ENCODE results near the gene NDUFS7. TPM values are rescaled to one million over a fixed set of nuclear protein-coding genes. Genes with fewer than 3 reads are reported as not detected.

The NDUFS7 gene
- total RNA-seq, 1 experiment from 2014 or later = 60.3 TPM

- peaks cover 32% of the 10 kb centered on the region for H3K36me3 Mint-ChIP-seq (ENCODE audit: insufficient read depth, unreplicated experiment)
- no TSS peak for BruUV-seq (replicated peaks)
- no peak for DNase-seq
- CTCF ChIA-PET = no interaction called here
- H3K4me1 Mint-ChIP-seq (ENCODE audit: low read depth, unreplicated experiment) = no peaks in the 10 kb centered on the region
- intact Hi-C loops (cut with micrococcal nuclease; ENCODE audit: unreplicated experiment) = no loop called here
- TF ChIP-seq CTCF (IDR thresholded peaks at IDR 0.05; ENCODE audit: unreplicated experiment) = no peak
- H3K27ac Mint-ChIP-seq (ENCODE audit: unreplicated experiment) = no peak overlapping the region
- no peaks in the 10 kb centered on the region for H3K9me3 Mint-ChIP-seq (ENCODE audit: low read depth, unreplicated experiment)
- no peaks in the 10 kb centered on the region for H3K27me3 Mint-ChIP-seq (ENCODE audit: unreplicated experiment)
- no peak overlapping the region for H3K4me3 Mint-ChIP-seq (ENCODE audit: low read depth, unreplicated experiment)
Measured at GRCh38 chr19:1366899-1367870, 16.5 kb upstream of the NDUFS7 start.

GRCh38 chr19:1369214-1369805 lies 14.4 kb upstream of the NDUFS7 start:
- peaks cover 33% of the 10 kb centered on the region for H3K36me3 Mint-ChIP-seq (ENCODE audit: insufficient read depth, unreplicated experiment)
- no peaks in the 10 kb centered on the region for H3K27me3 Mint-ChIP-seq (ENCODE audit: unreplicated experiment)
- DNase-seq = no peak
- TF ChIP-seq CTCF (IDR thresholded peaks at IDR 0.05; ENCODE audit: unreplicated experiment) = no peak
- intact Hi-C loops (cut with micrococcal nuclease; ENCODE audit: unreplicated experiment) = no loop called here
- no peak overlapping the region for H3K4me3 Mint-ChIP-seq (ENCODE audit: low read depth, unreplicated experiment)
- H3K27ac Mint-ChIP-seq (ENCODE audit: unreplicated experiment) = no peak overlapping the region
- BruUV-seq (replicated peaks) = no TSS peak
- no peaks in the 10 kb centered on the region for H3K4me1 Mint-ChIP-seq (ENCODE audit: low read depth, unreplicated experiment)
- no peaks in the 10 kb centered on the region for H3K9me3 Mint-ChIP-seq (ENCODE audit: low read depth, unreplicated experiment)
- CTCF ChIA-PET = interaction anchor here (0.6 kb wide), 1 partner anchor 57 kb away, joined by 3 read pairs; no protein-coding TSS in a partner anchor

DNA sequence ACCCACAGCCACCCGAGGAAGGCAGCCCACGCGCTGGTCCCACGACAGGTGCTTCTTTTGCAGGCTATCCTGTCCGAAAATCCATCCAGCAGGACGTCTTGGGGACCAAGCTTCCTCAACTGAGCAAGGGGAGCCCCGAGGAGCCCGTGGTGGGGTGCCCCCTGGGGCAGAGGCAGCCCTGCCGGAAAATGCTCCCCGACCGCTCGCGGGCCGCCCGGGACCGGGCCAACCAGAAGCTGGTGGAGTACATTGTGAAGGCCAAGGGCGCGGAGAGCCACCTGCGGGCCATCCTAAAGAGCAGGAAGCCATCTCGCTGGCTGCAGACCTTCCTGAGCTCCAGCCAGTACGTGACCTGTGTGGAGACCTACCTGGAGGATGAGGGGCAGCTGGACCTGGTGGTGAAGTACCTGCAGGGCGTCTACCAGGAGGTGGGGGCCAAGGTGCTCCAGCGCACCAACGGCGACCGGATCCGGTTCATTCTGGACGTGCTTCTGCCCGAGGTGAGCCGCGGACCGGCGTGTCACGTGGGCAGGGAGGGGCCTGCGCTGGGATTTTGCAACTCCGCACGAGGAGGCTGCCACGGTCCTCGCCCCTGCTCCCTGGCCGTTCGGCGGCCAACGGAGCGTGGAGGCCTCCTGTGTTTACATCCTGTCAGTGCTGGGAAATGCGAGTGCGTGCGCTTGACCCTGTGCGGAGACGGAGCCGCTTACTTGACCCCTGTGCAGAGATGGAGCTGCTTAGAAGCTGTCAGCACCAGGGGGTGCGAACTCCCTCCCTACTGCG lies 12.9 kb upstream of the NDUFS7 start:
- no peak for TF ChIP-seq CTCF (IDR thresholded peaks at IDR 0.05; ENCODE audit: unreplicated experiment)
- H3K4me1 Mint-ChIP-seq (ENCODE audit: low read depth, unreplicated experiment) = no peaks in the 10 kb centered on the region
- intact Hi-C loops (cut with micrococcal nuclease; ENCODE audit: unreplicated experiment) = no loop called here
- DNase-seq = no peak
- H3K27ac Mint-ChIP-seq (ENCODE audit: unreplicated experiment) = no peak overlapping the region
- no peaks in the 10 kb centered on the region for H3K27me3 Mint-ChIP-seq (ENCODE audit: unreplicated experiment)
- BruUV-seq (replicated peaks) = no TSS peak
- H3K9me3 Mint-ChIP-seq (ENCODE audit: low read depth, unreplicated experiment) = no peaks in the 10 kb centered on the region
- peaks cover 23% of the 10 kb centered on the region for H3K36me3 Mint-ChIP-seq (ENCODE audit: insufficient read depth, unreplicated experiment)
- H3K4me3 Mint-ChIP-seq (ENCODE audit: low read depth, unreplicated experiment) = no peak overlapping the region
- CTCF ChIA-PET = interaction anchor here (0.6 kb wide), 1 partner anchor 193 kb away, joined by 4 read pairs; no protein-coding TSS in a partner anchor

DNA sequence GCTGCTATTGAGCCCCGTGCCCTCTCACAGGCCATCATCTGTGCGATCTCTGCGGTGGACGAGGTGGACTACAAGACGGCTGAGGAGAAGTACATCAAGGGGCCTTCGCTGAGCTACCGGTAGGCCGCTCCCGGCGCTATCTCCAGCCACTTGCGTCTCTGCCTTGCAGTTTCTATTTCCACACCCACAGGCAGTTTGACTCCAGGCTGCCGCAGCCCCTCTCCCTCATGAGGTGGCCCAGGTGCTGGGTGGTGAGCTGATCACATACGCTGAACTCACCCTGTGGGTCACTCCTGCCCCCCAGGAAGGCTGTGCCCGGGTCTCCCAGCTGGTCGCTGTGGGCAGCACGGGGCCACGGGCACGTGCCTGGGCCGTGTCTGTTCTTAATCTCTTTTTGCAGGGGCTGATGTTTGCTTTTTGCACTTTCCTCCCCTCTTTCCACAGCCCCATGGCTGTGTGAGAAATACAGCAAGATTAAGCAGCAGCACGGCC lies 10.6 kb upstream of the NDUFS7 start:
- BruUV-seq (replicated peaks) = no TSS peak
- intact Hi-C loops (cut with micrococcal nuclease; ENCODE audit: unreplicated experiment) = loop anchor here (2.0 kb wide), 1 partner anchor 94 kb away; no protein-coding TSS in a partner anchor
- no peak for TF ChIP-seq CTCF (IDR thresholded peaks at IDR 0.05; ENCODE audit: unreplicated experiment)
- DNase-seq = no peak
- CTCF ChIA-PET = interaction anchor here (1.0 kb wide), 1 partner anchor 94 kb away, joined by 3 read pairs; no protein-coding TSS in a partner anchor
- Mint-ChIP-seq H3K27me3 (ENCODE audit: unreplicated experiment) (no peaks in the 10 kb centered on the region), H3K9me3 (ENCODE audit: low read depth, unreplicated experiment) (no peaks in the 10 kb centered on the region), H3K27ac (ENCODE audit: unreplicated experiment) (no peak overlapping the region), H3K4me3 (ENCODE audit: low read depth, unreplicated experiment) (no peak overlapping the region), H3K4me1 (ENCODE audit: low read depth, unreplicated experiment) (no peaks in the 10 kb centered on the region), H3K36me3 (ENCODE audit: insufficient read depth, unreplicated experiment) (peaks cover 31% of the 10 kb centered on the region)

Measured in Calu3 (cell line).